Mesothelial cell of epicardium (in vitro differentiated cells): Measurements from ENCODE around the gene RPL3. TPM values are rescaled to one million over a fixed set of nuclear protein-coding genes. Genes with fewer than 3 reads are reported as not detected.

Experiments used
- DNase-seq, 2 experiments: peaks; one replicate each; pipeline ENCODE4 v3.0.0; 2021; ENCODE audit warnings: low spot score in 2 of 2; ENCODE audit not compliant: unreplicated experiment in 2 of 2
- H3K27ac Mint-ChIP-seq: 2 replicates; pipeline ENCODE4 v1.8.0; 2021; ENCODE audit warnings: mixed read lengths
- H3K27me3 Mint-ChIP-seq: 2 replicates; pipeline ENCODE4 v1.8.0; 2021; ENCODE audit warnings: low read depth, mixed read lengths
- H3K36me3 Mint-ChIP-seq: 2 replicates; pipeline ENCODE4 v1.8.0; 2021; ENCODE audit warnings: mixed read lengths
- H3K4me1 Mint-ChIP-seq: 2 replicates; pipeline ENCODE4 v1.8.0; 2021; ENCODE audit warnings: mixed read lengths
- H3K4me3 Mint-ChIP-seq: 2 replicates; pipeline ENCODE4 v1.8.0; 2021; ENCODE audit warnings: mild to moderate bottlenecking, moderate library complexity, mixed read lengths
- H3K9me3 Mint-ChIP-seq: 2 replicates; pipeline ENCODE4 v1.8.0; 2021; ENCODE audit warnings: mixed read lengths
- total RNA-seq: library from RNA; stranded (reverse); gene quantifications from 3 replicates; pipeline ENCODE4 v1.2.1, GENCODE V29; 2021
- TF ChIP-seq, protein P1 (sequence below): fragments of 200-600 bp; sonication (generic); IDR thresholded peaks from one replicate; pipeline ENCODE4 v1.5.0; 2021; ENCODE audit warnings: antibody characterized with exemption; ENCODE audit not compliant: unreplicated experiment

The RPL3 gene
- total RNA-seq, 1 donor from 2014 or later = 2,423 TPM

DNA sequence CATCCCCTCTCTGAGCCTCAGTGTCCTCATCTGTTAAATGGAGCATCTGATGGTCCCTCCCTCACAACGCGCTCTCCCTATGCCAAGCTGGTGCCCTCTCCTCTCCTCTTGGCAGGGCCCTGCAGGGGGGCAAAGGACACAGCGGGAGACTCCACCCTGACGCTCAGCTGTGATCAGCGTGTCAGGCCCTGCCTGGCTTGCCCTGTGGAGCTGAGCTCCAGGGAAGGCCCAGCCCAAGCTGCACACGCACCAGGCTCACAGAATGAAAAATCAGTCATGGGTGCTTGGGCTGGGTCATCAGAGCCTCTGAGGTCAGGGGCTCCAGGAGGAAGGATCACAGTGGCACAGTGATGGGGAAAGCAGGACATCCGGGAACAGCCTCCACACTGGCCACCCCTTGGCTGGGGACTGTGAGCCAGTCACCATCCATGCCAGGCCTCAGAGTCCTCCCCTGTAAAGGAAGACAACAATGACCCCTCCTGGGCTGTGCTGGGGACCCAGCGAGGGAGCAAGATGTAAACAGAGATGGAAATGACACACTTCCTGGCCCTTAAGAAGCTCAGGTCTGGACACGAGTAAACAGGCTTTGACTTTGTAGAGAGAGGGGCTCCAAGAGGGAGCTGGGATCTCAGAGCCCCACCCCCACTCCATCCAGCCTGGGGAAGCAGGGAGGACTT is 36.6 kb downstream of the RPL3 start:
- no peak overlapping the region for H3K27ac Mint-ChIP-seq
- peaks cover 22% of the 10 kb centered on the region for H3K4me1 Mint-ChIP-seq

DNA sequence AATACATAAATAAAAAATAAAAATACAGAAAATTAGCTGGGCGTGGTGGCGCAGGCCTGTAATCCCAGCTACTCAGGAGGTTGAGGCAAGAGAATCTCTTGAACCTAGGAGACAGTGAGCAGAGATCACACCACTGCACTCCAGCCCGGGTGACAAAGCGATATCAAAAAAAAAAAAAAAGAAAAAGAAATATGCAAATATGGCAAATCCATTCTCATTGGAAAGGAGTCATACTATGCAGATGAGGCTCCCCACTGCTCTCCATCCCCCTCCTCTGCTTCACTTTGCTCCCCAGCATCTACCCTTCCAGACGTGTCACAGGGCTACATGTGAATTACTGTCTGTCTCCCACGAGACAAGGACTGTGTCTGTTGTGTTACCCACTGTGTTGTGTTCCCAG is 38.3 kb downstream of the RPL3 start:
- no peak for DNase-seq
- TF ChIP-seq, protein P1, sequence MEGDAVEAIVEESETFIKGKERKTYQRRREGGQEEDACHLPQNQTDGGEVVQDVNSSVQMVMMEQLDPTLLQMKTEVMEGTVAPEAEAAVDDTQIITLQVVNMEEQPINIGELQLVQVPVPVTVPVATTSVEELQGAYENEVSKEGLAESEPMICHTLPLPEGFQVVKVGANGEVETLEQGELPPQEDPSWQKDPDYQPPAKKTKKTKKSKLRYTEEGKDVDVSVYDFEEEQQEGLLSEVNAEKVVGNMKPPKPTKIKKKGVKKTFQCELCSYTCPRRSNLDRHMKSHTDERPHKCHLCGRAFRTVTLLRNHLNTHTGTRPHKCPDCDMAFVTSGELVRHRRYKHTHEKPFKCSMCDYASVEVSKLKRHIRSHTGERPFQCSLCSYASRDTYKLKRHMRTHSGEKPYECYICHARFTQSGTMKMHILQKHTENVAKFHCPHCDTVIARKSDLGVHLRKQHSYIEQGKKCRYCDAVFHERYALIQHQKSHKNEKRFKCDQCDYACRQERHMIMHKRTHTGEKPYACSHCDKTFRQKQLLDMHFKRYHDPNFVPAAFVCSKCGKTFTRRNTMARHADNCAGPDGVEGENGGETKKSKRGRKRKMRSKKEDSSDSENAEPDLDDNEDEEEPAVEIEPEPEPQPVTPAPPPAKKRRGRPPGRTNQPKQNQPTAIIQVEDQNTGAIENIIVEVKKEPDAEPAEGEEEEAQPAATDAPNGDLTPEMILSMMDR = no peak
- no peaks in the 10 kb centered on the region for H3K36me3 Mint-ChIP-seq
- H3K9me3 Mint-ChIP-seq = peaks cover 6% of the 10 kb centered on the region
- H3K4me3 Mint-ChIP-seq = no peak overlapping the region
- peaks cover 10% of the 10 kb centered on the region for H3K4me1 Mint-ChIP-seq
- H3K27me3 Mint-ChIP-seq = no peaks in the 10 kb centered on the region
- no peak overlapping the region for H3K27ac Mint-ChIP-seq

More for the DNA sequence above, 36.6 kb downstream of the RPL3 start:
- H3K36me3 Mint-ChIP-seq = no peaks in the 10 kb centered on the region
- H3K9me3 Mint-ChIP-seq = no peaks in the 10 kb centered on the region
- H3K27me3 Mint-ChIP-seq = no peaks in the 10 kb centered on the region
- H3K4me3 Mint-ChIP-seq = no peak overlapping the region
- TF ChIP-seq, protein P1 = no peak
- no peak for DNase-seq

DNA sequence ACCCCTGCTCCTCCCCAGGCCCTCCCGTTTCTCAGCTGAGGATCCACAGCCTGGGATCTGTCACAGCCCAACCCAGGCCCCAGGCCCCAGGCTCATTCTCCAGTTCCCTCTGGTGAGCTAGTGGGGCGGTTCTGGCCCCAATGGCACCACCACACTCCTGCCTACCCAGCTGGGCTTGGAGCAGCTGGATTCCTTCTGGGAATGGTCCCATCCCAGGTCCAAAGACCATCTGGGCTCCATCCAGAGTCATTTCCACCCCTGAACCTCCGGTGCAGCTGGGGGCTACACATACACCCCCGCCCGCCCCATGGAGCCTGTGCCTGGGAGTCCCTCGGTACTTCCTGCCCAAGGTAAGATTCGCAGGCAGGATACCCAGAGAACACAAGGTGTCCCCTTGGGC is 39.2 kb downstream of the RPL3 start:
- no peaks in the 10 kb centered on the region for H3K27me3 Mint-ChIP-seq
- TF ChIP-seq, protein P1 = no peak
- DNase-seq = no peak
- H3K4me1 Mint-ChIP-seq = peaks cover 17% of the 10 kb centered on the region
- H3K4me3 Mint-ChIP-seq = no peak overlapping the region
- peaks cover 6% of the 10 kb centered on the region for H3K9me3 Mint-ChIP-seq
- H3K36me3 Mint-ChIP-seq = no peaks in the 10 kb centered on the region
- no peak overlapping the region for H3K27ac Mint-ChIP-seq

DNA sequence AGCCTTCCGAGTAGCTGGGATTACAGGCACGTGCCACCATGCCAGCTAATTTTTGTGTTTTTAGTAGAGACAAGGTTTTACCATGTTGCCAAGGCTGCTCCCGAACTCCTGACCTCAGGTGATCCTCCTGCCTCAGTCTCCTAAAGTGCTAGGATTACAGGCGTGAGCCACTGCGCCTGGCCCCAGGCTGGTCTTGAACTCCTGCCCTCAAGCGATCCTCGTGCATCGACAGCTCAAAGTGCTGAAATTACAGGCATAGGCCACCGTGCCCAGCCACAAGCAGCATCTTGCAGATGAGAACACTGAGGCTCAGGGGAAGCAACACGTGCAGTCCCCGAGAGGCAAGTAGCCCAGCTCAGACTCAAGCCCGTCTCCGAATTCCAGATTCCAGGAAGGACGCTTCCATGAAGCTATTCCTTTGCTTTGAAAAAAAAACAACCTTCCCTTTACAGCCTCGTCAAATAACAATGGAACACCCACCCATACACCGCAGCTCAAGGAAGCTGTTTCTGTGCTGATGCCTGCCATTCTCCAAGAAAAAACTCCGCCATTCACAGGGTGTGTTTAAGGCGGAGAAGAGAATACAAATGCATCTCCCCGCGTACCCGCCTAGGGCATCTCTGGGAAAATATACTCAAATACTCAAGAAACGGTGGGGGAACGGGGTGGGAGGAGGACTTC is 40.1 kb downstream of the RPL3 start:
- Mint-ChIP-seq H3K4me3 (no peak overlapping the region), H3K27ac (peak overlapping the region; percentile 64), H3K27me3 (no peaks in the 10 kb centered on the region), H3K36me3 (no peaks in the 10 kb centered on the region), H3K9me3 (peaks cover 6% of the 10 kb centered on the region), H3K4me1 (peaks cover 17% of the 10 kb centered on the region)
- TF ChIP-seq, protein P1 = no peak
- no peak for DNase-seq

DNA sequence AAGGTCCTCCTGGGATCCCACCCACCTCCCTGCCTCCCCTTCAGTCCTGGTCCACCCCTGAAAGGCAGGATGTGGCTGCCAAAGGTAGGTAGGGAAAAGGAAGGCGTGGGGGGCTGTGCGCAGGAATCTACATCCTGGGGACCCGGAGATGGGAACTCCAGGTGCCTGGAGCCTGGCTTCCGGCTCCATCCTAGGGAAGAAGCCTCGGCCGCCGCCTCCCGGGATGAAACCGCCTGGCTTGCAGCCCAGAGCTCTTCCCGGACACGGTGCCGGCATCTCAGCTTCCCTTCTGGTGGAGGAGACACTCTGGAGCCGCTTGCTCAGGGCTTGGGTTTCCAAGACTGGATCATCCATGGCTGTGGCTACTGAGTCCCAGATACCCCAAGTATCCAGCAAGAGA is 41.4 kb downstream of the RPL3 start:
- Mint-ChIP-seq H3K27ac (no peak overlapping the region), H3K4me1 (peaks cover 17% of the 10 kb centered on the region), H3K36me3 (no peaks in the 10 kb centered on the region), H3K27me3 (no peaks in the 10 kb centered on the region), H3K4me3 (no peak overlapping the region), H3K9me3 (peaks cover 6% of the 10 kb centered on the region)
- TF ChIP-seq, protein P1 = no peak
- DNase-seq = no peak
